ENCODE data around the gene LINGO3. TPM values are rescaled to one million over a fixed set of nuclear protein-coding genes. Genes with fewer than 3 reads are reported as not detected.

Gene LINGO3
- total and polyA plus RNA-seq, 2 experiments from 2014 or later = 0.29 to 0.45 TPM

Other genes starting within 250 kb of the LINGO3 start
- gene MOB3A, start 211.8 kb downstream of the LINGO3 start, total RNA-seq (2014; rRNA removed; shearing (Covaris generic)) = 5.9 and 9.4 TPM in 2 replicates
- gene MOB3A, start 211.8 kb downstream of the LINGO3 start, polyA plus RNA-seq (2016; fragmentation: Nextera tagmentation; extraction: Ambion mirVana) = 2.9 TPM in 2 replicates
- 2.2 and 2.6 TPM in 2 replicates for gene IZUMO4, start 211.2 kb downstream of the LINGO3 start, total RNA-seq (2014; rRNA removed; shearing (Covaris generic))
- gene IZUMO4, start 211.2 kb downstream of the LINGO3 start, polyA plus RNA-seq (2016; fragmentation: Nextera tagmentation; extraction: Ambion mirVana) = 0.57 and 0.82 TPM in 2 replicates
- gene AP3D1, start 156.6 kb downstream of the LINGO3 start, total RNA-seq (2014; rRNA removed; shearing (Covaris generic)) = 205 and 236 TPM in 2 replicates
- gene AP3D1, start 156.6 kb downstream of the LINGO3 start, polyA plus RNA-seq (2016; fragmentation: Nextera tagmentation; extraction: Ambion mirVana) = 101 and 117 TPM in 2 replicates
- 23.4 and 40.6 TPM in 2 replicates for gene DOT1L, start 144.2 kb downstream of the LINGO3 start, total RNA-seq (2014; rRNA removed; shearing (Covaris generic))
- gene DOT1L, start 144.2 kb downstream of the LINGO3 start, polyA plus RNA-seq (2016; fragmentation: Nextera tagmentation; extraction: Ambion mirVana) = 25.5 and 31.0 TPM in 2 replicates
- 175 and 210 TPM in 2 replicates for gene PLEKHJ1, start 71.8 kb downstream of the LINGO3 start, total RNA-seq (2014; rRNA removed; shearing (Covaris generic))
- gene PLEKHJ1, start 71.8 kb downstream of the LINGO3 start, polyA plus RNA-seq (2016; fragmentation: Nextera tagmentation; extraction: Ambion mirVana) = 142 and 146 TPM in 2 replicates
- gene SF3A2, start 71.3 kb downstream of the LINGO3 start, total RNA-seq (2014; rRNA removed; shearing (Covaris generic)) = 79.1 and 128 TPM in 2 replicates
- gene SF3A2, start 71.3 kb downstream of the LINGO3 start, polyA plus RNA-seq (2016; fragmentation: Nextera tagmentation; extraction: Ambion mirVana) = 67.7 and 76.0 TPM in 2 replicates
- gene AMH, start 58.8 kb downstream of the LINGO3 start, total RNA-seq (2014; rRNA removed; shearing (Covaris generic)) = 2.6 and 6.8 TPM in 2 replicates
- 1.4 and 1.9 TPM in 2 replicates for gene AMH, start 58.8 kb downstream of the LINGO3 start, polyA plus RNA-seq (2016; fragmentation: Nextera tagmentation; extraction: Ambion mirVana)
- 2.4 and 4.5 TPM in 2 replicates for gene JSRP1, start 51.7 kb downstream of the LINGO3 start, total RNA-seq (2014; rRNA removed; shearing (Covaris generic))
- 3.1 and 3.7 TPM in 2 replicates for gene JSRP1, start 51.7 kb downstream of the LINGO3 start, polyA plus RNA-seq (2016; fragmentation: Nextera tagmentation; extraction: Ambion mirVana)
- not detected in 2 replicates for gene PEAK3, start 26.0 kb downstream of the LINGO3 start, total RNA-seq (2014; rRNA removed; shearing (Covaris generic))
- not detected in 2 replicates for gene PEAK3, start 26.0 kb downstream of the LINGO3 start, polyA plus RNA-seq (2016; fragmentation: Nextera tagmentation; extraction: Ambion mirVana)
- gene LSM7, start 20.4 kb upstream of the LINGO3 start, total RNA-seq (2014; rRNA removed; shearing (Covaris generic)) = 197 and 299 TPM in 2 replicates
- gene LSM7, start 20.4 kb upstream of the LINGO3 start, polyA plus RNA-seq (2016; fragmentation: Nextera tagmentation; extraction: Ambion mirVana) = 409 and 434 TPM in 2 replicates
- 51.0 and 53.3 TPM in 2 replicates for gene SPPL2B, start 20.5 kb upstream of the LINGO3 start, total RNA-seq (2014; rRNA removed; shearing (Covaris generic))
- 21.1 and 23.5 TPM in 2 replicates for gene SPPL2B, start 20.5 kb upstream of the LINGO3 start, polyA plus RNA-seq (2016; fragmentation: Nextera tagmentation; extraction: Ambion mirVana)
- 0.16 and 0.28 TPM in 2 replicates for gene TMPRSS9, start 52.1 kb upstream of the LINGO3 start, total RNA-seq (2014; rRNA removed; shearing (Covaris generic))
- gene TMPRSS9, start 52.1 kb upstream of the LINGO3 start, polyA plus RNA-seq (2016; fragmentation: Nextera tagmentation; extraction: Ambion mirVana) = 0.05 and 0.38 TPM in 2 replicates
- 118 and 140 TPM in 2 replicates for gene TIMM13, start 119.4 kb upstream of the LINGO3 start, total RNA-seq (2014; rRNA removed; shearing (Covaris generic))
- 347 TPM in 2 replicates for gene TIMM13, start 119.4 kb upstream of the LINGO3 start, polyA plus RNA-seq (2016; fragmentation: Nextera tagmentation; extraction: Ambion mirVana)
- 190 and 255 TPM in 2 replicates for gene LMNB2, start 148.8 kb upstream of the LINGO3 start, total RNA-seq (2014; rRNA removed; shearing (Covaris generic))
- 40.1 and 40.9 TPM in 2 replicates for gene LMNB2, start 148.8 kb upstream of the LINGO3 start, polyA plus RNA-seq (2016; fragmentation: Nextera tagmentation; extraction: Ambion mirVana)
- 12.3 and 15.2 TPM in 2 replicates for gene GADD45B, start 168.0 kb upstream of the LINGO3 start, total RNA-seq (2014; rRNA removed; shearing (Covaris generic))
- gene GADD45B, start 168.0 kb upstream of the LINGO3 start, polyA plus RNA-seq (2016; fragmentation: Nextera tagmentation; extraction: Ambion mirVana) = 15.8 and 16.6 TPM in 2 replicates

All from GM23338 (cell line).